ENCODE measurements around the gene FASTK. TPM values are rescaled to one million over a fixed set of nuclear protein-coding genes. Genes with fewer than 3 reads are reported as not detected.
A peak's percentile ranks its signal among the peaks of the same experiment; 100 is the strongest.
"Not testable (repeated sequence)": the region's sequence is repeated elsewhere in the genome, so short reads cannot be mapped to it uniquely, and the experiment has no call there.

Gene FASTK
- total RNA-seq, 1 donor from 2014 or later, result 121 TPM

DNA sequence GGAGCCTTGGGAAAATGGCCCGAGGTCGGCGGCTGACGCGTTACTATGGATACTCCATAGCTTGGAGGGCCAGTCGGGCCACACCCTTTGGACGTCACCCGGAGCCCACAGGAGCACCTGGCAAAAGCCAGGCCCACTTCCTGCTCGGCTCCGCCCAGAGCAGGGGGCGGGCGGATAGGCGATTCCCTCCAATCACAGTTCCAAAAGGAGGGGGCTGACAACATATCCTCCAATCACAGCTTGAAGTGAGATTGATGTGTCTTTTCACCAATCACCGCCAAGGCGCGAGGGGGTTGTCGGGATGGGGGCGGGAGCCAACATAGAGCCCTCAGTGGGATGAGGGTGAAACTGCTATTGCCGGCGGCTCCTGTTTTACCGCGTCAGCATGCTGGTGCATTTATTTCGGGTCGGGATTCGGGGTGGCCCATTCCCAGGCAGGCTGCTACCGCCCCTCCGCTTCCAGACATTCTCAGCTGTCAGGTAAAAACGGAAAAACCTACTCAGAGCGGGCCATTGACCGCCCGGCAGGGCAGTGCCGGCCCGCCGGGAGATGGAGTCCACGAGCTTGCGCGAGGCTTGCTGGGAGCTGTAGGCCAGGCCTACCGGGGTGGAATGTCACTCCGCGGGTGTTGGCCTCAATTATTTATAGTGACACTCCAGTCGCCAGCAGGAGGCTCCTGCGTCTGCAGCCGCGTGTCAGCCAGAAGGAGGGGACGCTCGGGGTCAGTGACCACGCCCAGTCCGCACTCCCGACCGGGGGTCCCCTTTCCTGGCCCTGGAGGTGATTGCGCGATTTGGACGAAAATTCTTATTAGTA lies 52.3 kb downstream of the FASTK start, which contains the start of gene ABCB8:
ABCB8 (plus strand) TSS at position 320 of the 817 bp plus-strand sequence; CDS start at position 386, 66 bp downstream.
- peak; percentile 100 for DNase-seq (ENCODE audit: low spot score)

GRCh38 chr7:151027728-151028130 lies 52.9 kb downstream of the FASTK start:
- not testable (repeated sequence) for DNase-seq (ENCODE audit: low spot score)

GRCh38 chr7:151026771-151027727 lies 53.6 kb downstream of the FASTK start:
- DNase-seq (ENCODE audit: low spot score), result not testable (repeated sequence)

Other genes with a start within 250 kb of the FASTK start
- 8.4 TPM for gene AOC1, start 228.3 kb downstream of the FASTK start, total RNA-seq
- gene KCNH2, start 102.5 kb downstream of the FASTK start, total RNA-seq, result 49.4 TPM
- 12.6 TPM for gene NOS3, start 89.8 kb downstream of the FASTK start, total RNA-seq
- 1.2 TPM for gene ATG9B, start 56.3 kb downstream of the FASTK start, total RNA-seq
- 43.9 TPM for gene ABCB8, start 52.4 kb downstream of the FASTK start, total RNA-seq
- gene ASIC3, start 32.3 kb downstream of the FASTK start, total RNA-seq, result 4.4 TPM
- gene CDK5, start 22.9 kb downstream of the FASTK start, total RNA-seq, result 15.9 TPM
- 193 TPM for gene SLC4A2, start 21.2 kb downstream of the FASTK start, total RNA-seq
- 69.1 TPM for gene TMUB1, start 2.7 kb upstream of the FASTK start, total RNA-seq
- gene AGAP3, start 5.7 kb upstream of the FASTK start, total RNA-seq, result 98.4 TPM
- not detected for gene GBX1, start 86.9 kb upstream of the FASTK start, total RNA-seq
- not detected for gene ASB10, start 106.4 kb upstream of the FASTK start, total RNA-seq
- gene H2BK1, start 129.7 kb upstream of the FASTK start, total RNA-seq, result not detected
- 25.3 TPM for gene ABCF2, start 146.4 kb upstream of the FASTK start, total RNA-seq
- gene CHPF2, start 151.7 kb upstream of the FASTK start, total RNA-seq, result 52.3 TPM
- gene SMARCD3, start 167.9 kb upstream of the FASTK start, total RNA-seq, result 56.3 TPM

Measured in mucosa of gallbladder (tissue), 1 donor.